Stimulated activated CD4-positive, alpha-beta T cell treated with anti-CD3 and anti-CD28 coated beads, Interleukin-1b, Interleukin-23, amount 100 ng/mL, for 48 hours (primary cell): ENCODE data around the gene FAM20C.

Source experiments
- DNase-seq: peaks from one replicate; pipeline ENCODE4 v3.0.0-alpha.2; 2020

FAM20C gene

GRCh38 chr7:261341-262250 lies 69.2 kb downstream of the FAM20C start:
- DNase-seq: no peak

- DNase-seq: no peak
Measured at GRCh38 chr7:262251-262572, 69.8 kb downstream of the FAM20C start.

GRCh38 chr7:262631-263311 lies 70.4 kb downstream of the FAM20C start:
- peak; percentile 91 for DNase-seq

GRCh38 chr7:263483-264351 lies 71.3 kb downstream of the FAM20C start:
- DNase-seq: peak; percentile 47

- no peak for DNase-seq
Measured at GRCh38 chr7:264541-265191, 72.3 kb downstream of the FAM20C start.

- DNase-seq: no peak
Measured at GRCh38 chr7:265192-265997, 73.0 kb downstream of the FAM20C start.

- DNase-seq: no peak
Measured at GRCh38 chr7:265998-266850, 73.9 kb downstream of the FAM20C start.

- no peak for DNase-seq
Measured at GRCh38 chr7:266851-267840, 74.8 kb downstream of the FAM20C start.

- no peak for DNase-seq
Measured at GRCh38 chr7:268991-269390, 76.6 kb downstream of the FAM20C start.

- DNase-seq: no peak
Measured at GRCh38 chr7:269721-270120, 77.3 kb downstream of the FAM20C start.

GRCh38 chr7:270351-270983 lies 78.1 kb downstream of the FAM20C start:
- DNase-seq: no peak

GRCh38 chr7:271266-272107 lies 79.1 kb downstream of the FAM20C start:
- DNase-seq: no peak

GRCh38 chr7:272108-272615 lies 79.8 kb downstream of the FAM20C start:
- DNase-seq: no peak

GRCh38 chr7:272631-273030 lies 80.3 kb downstream of the FAM20C start:
- no peak for DNase-seq

- DNase-seq: no peak
Measured at GRCh38 chr7:273327-273726, 81.0 kb downstream of the FAM20C start.

GRCh38 chr7:274266-274665 lies 81.9 kb downstream of the FAM20C start:
- DNase-seq: no peak

- no peak for DNase-seq
Measured at GRCh38 chr7:276230-276835, 84.0 kb downstream of the FAM20C start.

GRCh38 chr7:277228-277627 lies 84.9 kb downstream of the FAM20C start:
- no peak for DNase-seq
